IMR-90 (cell line): Measurements from ENCODE around the gene ZNF430. TPM values are rescaled to one million over a fixed set of nuclear protein-coding genes. Genes with fewer than 3 reads are reported as not detected.

ENCODE experiments used
- ATAC-seq: fragments of 200-7000 bp; cut with Tn5 transposase; 2 replicates; pipeline ENCODE4 v1.9.1; 2020; ENCODE audit warnings: low read depth, mild to moderate bottlenecking, moderate library complexity
- BruUV-seq: library from RNA; stranded (reverse); fragments of 400-500 nt; replicated peaks from 2 replicates; lab custom pipeline; 2021; lab: Mats Ljungman, UMichigan
- CTCF ChIA-PET: fragments of 300-600 bp; formaldehyde crosslinking; extraction: SDS; loops from one replicate; lab custom pipeline; 2021; ENCODE audit warnings: antibody characterized with exemption; lab: Yijun Ruan, JAX
- POLR2A ChIA-PET: fragments of 300-600 bp; sonication (Branson Sonifier 250); formaldehyde crosslinking; loops from one replicate; lab custom pipeline; 2022; ENCODE audit warnings: antibody characterized with exemption; ENCODE audit not compliant: unreplicated experiment; lab: Charles Lee
- DNase-seq: peaks from one replicate; pipeline ENCODE4 v3.0.0; 2013
- H2AFZ ChIP-seq: replicated peaks from 2 replicates; pipeline ENCODE3; 2013; ENCODE audit warnings: low read length, mild to moderate bottlenecking; ENCODE audit not compliant: poor library complexity
- H2AK5ac ChIP-seq: 2 replicates; pipeline ENCODE4 v1.6.1; 2013; ENCODE audit warnings: low read depth, low read length, inconsistent platforms
- H2AK9ac ChIP-seq: replicated peaks from 2 replicates; pipeline ENCODE3; 2013; ENCODE audit warnings: mild to moderate bottlenecking, low read depth, low read length, moderate library complexity; ENCODE audit not compliant: poor library complexity
- H2BK120ac ChIP-seq: 2 replicates; pipeline ENCODE4 v1.6.1; 2013; ENCODE audit warnings: low read depth, low read length, inconsistent platforms
- H2BK15ac ChIP-seq: 3 replicates; pipeline ENCODE4 v1.6.1; 2013; ENCODE audit warnings: low read depth, low read length, inconsistent platforms
- H2BK20ac ChIP-seq: 2 replicates; pipeline ENCODE4 v1.6.1; 2013; ENCODE audit warnings: low read depth, mild to moderate bottlenecking, inconsistent platforms, low read length, moderate library complexity
- H2BK5ac ChIP-seq: 2 replicates; pipeline ENCODE4 v1.6.1; 2013; ENCODE audit warnings: mild to moderate bottlenecking, low read depth, low read length, inconsistent platforms; ENCODE audit not compliant: poor library complexity, severe bottlenecking
- H3K14ac ChIP-seq: replicated peaks from 2 replicates; pipeline ENCODE4 v1.6.1; 2013; ENCODE audit warnings: low read depth, low read length, inconsistent platforms
- H3K18ac ChIP-seq: 2 replicates; pipeline ENCODE4 v1.6.1; 2013; ENCODE audit warnings: low read depth, low read length, control low read depth
- H3K23ac ChIP-seq: 2 replicates; pipeline ENCODE4 v1.6.1; 2013; ENCODE audit warnings: low read depth, low read length, inconsistent platforms
- H3K27ac ChIP-seq: 2 replicates; pipeline ENCODE4 v1.5.1; 2013; ENCODE audit warnings: mild to moderate bottlenecking, control low read depth, low read length; ENCODE audit not compliant: insufficient read depth
- H3K27me3 ChIP-seq: 2 replicates; pipeline ENCODE4 v1.6.1; 2013; ENCODE audit warnings: low read length; ENCODE audit not compliant: control insufficient read depth, insufficient read depth
- H3K36me3 ChIP-seq: 2 replicates; pipeline ENCODE4 v1.6.1; 2013; ENCODE audit warnings: low read length, mixed read lengths; ENCODE audit not compliant: control insufficient read depth, insufficient read depth
- H3K4ac ChIP-seq: 2 replicates; pipeline ENCODE4 v1.6.1; 2013; ENCODE audit warnings: low read depth, low read length, inconsistent platforms
- H3K4me1 ChIP-seq: 2 replicates; pipeline ENCODE4 v1.6.1; 2013; ENCODE audit warnings: low read length, mixed read lengths; ENCODE audit not compliant: control insufficient read depth, insufficient read depth
- H3K4me2 ChIP-seq: 2 replicates; pipeline ENCODE4 v1.6.1; 2013; ENCODE audit warnings: low read depth, mild to moderate bottlenecking, control low read depth, low read length, moderate library complexity
- H3K4me3 ChIP-seq: 2 replicates; pipeline ENCODE4 v1.5.1; 2013; ENCODE audit warnings: low read depth, mild to moderate bottlenecking, control low read depth, low read length, moderate library complexity; ENCODE audit not compliant: insufficient read depth
- H3K56ac ChIP-seq: 2 replicates; pipeline ENCODE4 v1.6.1; 2013; ENCODE audit warnings: low read length, inconsistent platforms; ENCODE audit not compliant: insufficient read depth; ENCODE audit errors: extremely low read depth
- H3K79me1 ChIP-seq, 2 experiments: 2 replicates each; pipeline ENCODE4 v1.6.1; 2013; ENCODE audit warnings: low read length in 2 of 2, inconsistent platforms in 1 of 2, low read depth in 1 of 2
- H3K9ac ChIP-seq: 2 replicates; pipeline ENCODE4 v1.6.1; 2013; ENCODE audit warnings: low read depth, low read length, control low read depth
- H3K9me1 ChIP-seq: 2 replicates; pipeline ENCODE4 v1.6.1; 2013; ENCODE audit warnings: low read length, inconsistent platforms; ENCODE audit not compliant: insufficient read depth
- H3K9me3 ChIP-seq: 2 replicates; pipeline ENCODE4 v1.6.1; 2013; ENCODE audit warnings: low read length; ENCODE audit not compliant: control insufficient read depth, insufficient read depth
- H4K20me1 ChIP-seq: 2 replicates; pipeline ENCODE4 v1.6.1; 2013; ENCODE audit warnings: low read length, inconsistent platforms; ENCODE audit not compliant: insufficient read depth
- H4K5ac ChIP-seq: 2 replicates; pipeline ENCODE4 v1.6.1; 2013; ENCODE audit warnings: mild to moderate bottlenecking, low read depth, low read length, control low read depth
- H4K8ac ChIP-seq, 2 experiments: 2 replicates each; pipeline ENCODE4 v1.6.1; 2013; ENCODE audit warnings: low read depth in 2 of 2, low read length in 2 of 2, control low read depth in 1 of 2, inconsistent platforms in 1 of 2
- H4K91ac ChIP-seq: 2 replicates; pipeline ENCODE4 v1.6.1; 2013; ENCODE audit warnings: low read depth, low read length, inconsistent platforms; ENCODE audit not compliant: insufficient read depth
- BHLHE40 ChIP-seq: fragments of 150-350 bp; IDR thresholded peaks from 2 replicates; pipeline ENCODE4 v1.6.1; 2016; ENCODE audit warnings: mild to moderate bottlenecking, low read depth, low read length
- CEBPB ChIP-seq: IDR thresholded peaks from 2 replicates; pipeline ENCODE4 v1.6.1; 2012; ENCODE audit warnings: low read depth, low read length, improper control_type of control experiment
- CHD1 ChIP-seq: IDR thresholded peaks from 2 replicates; pipeline ENCODE4 v1.6.1; 2012; ENCODE audit warnings: low read depth, low read length, improper control_type of control experiment
- FOS ChIP-seq: fragments of 150-350 bp; IDR thresholded peaks from 2 replicates; pipeline ENCODE4 v1.6.1; 2016; ENCODE audit warnings: low read depth, low read length
- MXI1 ChIP-seq: IDR thresholded peaks from 2 replicates; pipeline ENCODE4 v1.6.1; 2012; ENCODE audit warnings: low read depth, mild to moderate bottlenecking, low read length, moderate library complexity, borderline replicate concordance
- POLR2A ChIP-seq: IDR thresholded peaks from 2 replicates; pipeline ENCODE4 v1.6.1; 2012; ENCODE audit warnings: mild to moderate bottlenecking, low read depth, low read length
- dilution Hi-C: fragments of 300-500 bp; cut with HindIII; formaldehyde crosslinking; loops from one replicate; pipeline ENCODE4 v1.14.3; 2018; ENCODE audit warnings: low sequenced_read_pairs; ENCODE audit not compliant: unreplicated experiment
- in situ Hi-C: fragments of 300-500 bp; cut with MboI; formaldehyde crosslinking; loops from 3 replicates; pipeline ENCODE4 v1.14.3; 2019; ENCODE audit warnings: low sequenced_read_pairs, inconsistent platforms, mixed read lengths
- intact Hi-C: fragments of 100-400 bp; cut with micrococcal nuclease; formaldehyde crosslinking; loops from 2 replicates; pipeline ENCODE4 v1.10.0; 2022
- polyA plus RNA-seq, 3 experiments: library from polyadenylated mRNA; depleted of rRNA; stranded (reverse); fragments of >200 nt; gene quantifications; 2 replicates each; pipeline ENCODE4 v1.2.3, GENCODE V29; 2012; ENCODE audit warnings: low replicate concordance in 1 of 3
- total RNA-seq: library from RNA; depleted of rRNA; stranded (reverse); fragments of >200 nt; gene quantifications from 2 replicates; pipeline ENCODE4 v1.2.3, GENCODE V29; 2012
- TF ChIP-seq, protein P1 (sequence below): fragments of 150-350 bp; IDR thresholded peaks from 2 replicates; pipeline ENCODE4 v1.6.1; 2017; ENCODE audit warnings: mild to moderate bottlenecking, antibody characterized with exemption, low read length, low read depth
- TF ChIP-seq, protein P2 (sequence below): conservative IDR thresholded peaks from 2 replicates; pipeline ENCODE4 v1.5.1; 2012; ENCODE audit warnings: mild to moderate bottlenecking, low read depth, low read length, improper control_type of control experiment

Gene ZNF430
- total and polyA plus RNA-seq, 2 of the 4 experiments (the other 2 are of a cell fraction), result 5.4 to 8.4 TPM

DNA sequence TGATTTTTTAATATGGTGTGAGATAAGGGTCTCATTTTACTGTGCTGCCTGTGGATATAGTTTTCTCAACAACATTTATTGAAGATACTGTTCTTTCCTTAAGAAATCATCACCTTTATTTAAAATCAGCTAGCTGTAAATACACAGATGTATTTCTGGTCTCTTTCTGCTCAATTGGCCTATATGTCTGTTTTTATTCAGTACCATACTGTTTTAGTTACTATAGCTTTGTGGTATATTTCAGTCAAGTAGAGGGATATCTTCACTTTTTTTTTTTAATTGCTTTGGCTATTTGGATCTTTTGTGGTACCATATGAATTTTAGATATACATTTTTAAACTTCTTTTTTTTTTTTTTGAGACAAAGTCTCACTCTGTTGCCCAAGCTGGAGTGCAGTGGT, 44.9 kb downstream of the ZNF430 start:
- intact Hi-C loops (no loop called here), in situ Hi-C loops (no loop called here), dilution Hi-C loops (no loop called here)
- H3K27me3 ChIP-seq, result no peaks in the 10 kb centered on the region
- H4K5ac ChIP-seq, result no peak overlapping the region
- H3K4me1 ChIP-seq, result no peaks in the 10 kb centered on the region
- DNase-seq (no peak), ATAC-seq (no peak)
- no peak overlapping the region for H3K4ac ChIP-seq
- no peaks in the 10 kb centered on the region for H3K9me3 ChIP-seq
- H2AK5ac ChIP-seq, result no peak overlapping the region
- ChIA-PET CTCF (interaction anchor here (0.6 kb wide), 1 partner anchor 480 kb away, joined by 5 read pairs; no protein-coding TSS in a partner anchor), POLR2A (no interaction called here)
- H3K14ac ChIP-seq, result no peak overlapping the region
- H3K18ac ChIP-seq, result no peak overlapping the region
- H3K4me3 ChIP-seq, result no peak overlapping the region
- no TSS peak for BruUV-seq
- no peak overlapping the region for H2BK120ac ChIP-seq
- no peak overlapping the region for H4K91ac ChIP-seq
- no peak overlapping the region for H3K23ac ChIP-seq
- no peaks in the 10 kb centered on the region for H4K20me1 ChIP-seq
- H2BK15ac ChIP-seq, result no peak overlapping the region
- no peak overlapping the region for H3K4me2 ChIP-seq
- H3K79me1 ChIP-seq, result no peaks in the 10 kb centered on the region
- no peak overlapping the region for H3K27ac ChIP-seq
- no peak overlapping the region for H3K9ac ChIP-seq
- no peak overlapping the region for H2BK5ac ChIP-seq
- no peak overlapping the region for H2AFZ ChIP-seq
- no peak overlapping the region for H3K56ac ChIP-seq
- H2AK9ac ChIP-seq, result no peak overlapping the region
- peaks cover 4% of the 10 kb centered on the region; the same call in 1 of the 2 replicates for H3K36me3 ChIP-seq
- no peaks in the 10 kb centered on the region for H3K9me1 ChIP-seq
- no peak overlapping the region for H4K8ac ChIP-seq
- H2BK20ac ChIP-seq, result no peak overlapping the region
- TF ChIP-seq CEBPB (no peak), MXI1 (no peak), POLR2A (no peak), FOS (no peak), CHD1 (no peak), BHLHE40 (no peak)
- TF ChIP-seq, protein P1, sequence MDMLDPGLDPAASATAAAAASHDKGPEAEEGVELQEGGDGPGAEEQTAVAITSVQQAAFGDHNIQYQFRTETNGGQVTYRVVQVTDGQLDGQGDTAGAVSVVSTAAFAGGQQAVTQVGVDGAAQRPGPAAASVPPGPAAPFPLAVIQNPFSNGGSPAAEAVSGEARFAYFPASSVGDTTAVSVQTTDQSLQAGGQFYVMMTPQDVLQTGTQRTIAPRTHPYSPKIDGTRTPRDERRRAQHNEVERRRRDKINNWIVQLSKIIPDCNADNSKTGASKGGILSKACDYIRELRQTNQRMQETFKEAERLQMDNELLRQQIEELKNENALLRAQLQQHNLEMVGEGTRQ, result no peak
- TF ChIP-seq, protein P2, sequence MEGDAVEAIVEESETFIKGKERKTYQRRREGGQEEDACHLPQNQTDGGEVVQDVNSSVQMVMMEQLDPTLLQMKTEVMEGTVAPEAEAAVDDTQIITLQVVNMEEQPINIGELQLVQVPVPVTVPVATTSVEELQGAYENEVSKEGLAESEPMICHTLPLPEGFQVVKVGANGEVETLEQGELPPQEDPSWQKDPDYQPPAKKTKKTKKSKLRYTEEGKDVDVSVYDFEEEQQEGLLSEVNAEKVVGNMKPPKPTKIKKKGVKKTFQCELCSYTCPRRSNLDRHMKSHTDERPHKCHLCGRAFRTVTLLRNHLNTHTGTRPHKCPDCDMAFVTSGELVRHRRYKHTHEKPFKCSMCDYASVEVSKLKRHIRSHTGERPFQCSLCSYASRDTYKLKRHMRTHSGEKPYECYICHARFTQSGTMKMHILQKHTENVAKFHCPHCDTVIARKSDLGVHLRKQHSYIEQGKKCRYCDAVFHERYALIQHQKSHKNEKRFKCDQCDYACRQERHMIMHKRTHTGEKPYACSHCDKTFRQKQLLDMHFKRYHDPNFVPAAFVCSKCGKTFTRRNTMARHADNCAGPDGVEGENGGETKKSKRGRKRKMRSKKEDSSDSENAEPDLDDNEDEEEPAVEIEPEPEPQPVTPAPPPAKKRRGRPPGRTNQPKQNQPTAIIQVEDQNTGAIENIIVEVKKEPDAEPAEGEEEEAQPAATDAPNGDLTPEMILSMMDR, result no peak
